ENCODE measurements around the gene BTBD17.

DNA sequence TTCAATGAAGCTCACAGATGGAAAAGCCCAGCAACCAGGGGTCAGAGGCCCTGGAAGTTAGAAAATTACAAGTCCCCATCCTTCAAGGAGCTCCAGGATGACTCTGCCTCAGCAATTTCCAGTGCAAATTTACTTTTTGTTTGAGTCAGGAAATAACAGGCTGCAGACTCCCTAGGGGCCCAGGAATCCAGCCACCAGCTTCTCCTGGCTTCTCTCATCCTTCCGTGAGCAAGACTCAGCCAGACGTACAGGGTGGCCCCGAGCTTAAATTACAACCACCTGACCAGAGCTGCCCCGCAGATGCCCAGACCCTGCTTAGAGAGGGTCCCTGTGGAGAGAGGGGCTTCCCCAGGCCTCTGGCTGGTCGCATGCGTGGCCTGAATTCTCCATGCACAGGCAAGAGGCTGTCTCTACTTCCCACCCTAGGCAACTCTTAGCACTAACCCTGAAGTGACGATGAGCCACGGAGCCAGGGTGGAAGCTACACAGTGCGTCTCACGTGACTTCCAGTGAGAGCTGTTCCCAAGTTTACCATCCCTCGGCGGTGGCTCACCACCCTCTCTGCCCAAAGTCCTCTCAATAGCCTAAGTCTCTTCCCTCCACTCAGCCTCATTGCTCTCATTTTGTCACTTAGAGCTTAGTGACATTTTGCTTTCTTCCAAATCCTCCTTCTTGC lies 32.7 kb upstream of the BTBD17 start:
- TF ChIP-seq CTCF (conservative IDR thresholded peaks at IDR 0.05; ENCODE audit: low read depth in 2 of 2) (no peak), POLR2AphosphoS5 (IDR thresholded peaks at IDR 0.05; ENCODE audit: low read depth) (no peak), REST (IDR thresholded peaks at IDR 0.05; ENCODE audit: unreplicated experiment) (no peak), JUNB (IDR thresholded peaks at IDR 0.05; ENCODE audit: unreplicated experiment) (no peak), EZH2 (IDR thresholded peaks at IDR 0.05; ENCODE audit: low read depth, unreplicated experiment) (no peak), NANOG (IDR thresholded peaks at IDR 0.05; ENCODE audit: borderline replicate concordance) (no peak)

All from GM23338 (cell line).